HepG2 (cell line): ENCODE measurements around the gene RBP2. TPM values are rescaled to one million over a fixed set of nuclear protein-coding genes. Genes with fewer than 3 reads are reported as not detected.

Experiments
- ATAC-seq: fragments of 200-7000 bp; cut with Tn5 transposase; 3 replicates; pipeline ENCODE4 v1.9.1; 2020; ENCODE audit warnings: mild to moderate bottlenecking, moderate library complexity
- BruUV-seq: library from RNA; stranded (reverse); fragments of 400-500 nt; replicated peaks from 2 replicates; lab custom pipeline; 2021; lab: Mats Ljungman, UMichigan
- CTCF ChIA-PET: fragments of 300-600 bp; formaldehyde crosslinking; extraction: SDS; loops from one replicate; lab custom pipeline; 2021; ENCODE audit warnings: low total read pairs, inconsistent platforms, low intra/inter-chr PET ratio; lab: Yijun Ruan, JAX
- POLR2A ChIA-PET: fragments of 350-600 bp; sonication (Branson Sonifier 250); formaldehyde crosslinking; loops from one replicate; lab custom pipeline; 2020; ENCODE audit warnings: antibody characterized with exemption, inconsistent platforms; lab: Yijun Ruan, JAX
- DNase-seq: peaks from one replicate; pipeline ENCODE4 v3.0.0-alpha.2; 2015; ENCODE audit warnings: low spot score
- FAIRE-seq: peaks from 3 replicates; lab custom pipeline; 2011; peaks lifted over from hg19 to GRCh38; lab: Jason Lieb, UNC
- H2AFZ ChIP-seq: one replicate; pipeline ENCODE4 v1.6.1; 2011; ENCODE audit warnings: low read length, inconsistent platforms
- H3K27ac ChIP-seq: fragments of 300-600 bp; 3 replicates; pipeline ENCODE4 v1.8.0; 2011; ENCODE audit warnings: mixed run types, mild to moderate bottlenecking, mixed read lengths, low read length, inconsistent platforms; ENCODE audit not compliant: insufficient read depth; ENCODE audit errors: extremely low read length
- H3K27me3 ChIP-seq, 2 experiments: fragments of 200-600 bp in 1 of 2; 2 replicates in 1 of 2; 3 replicates in 1 of 2; pipeline versions ENCODE4 v1.6.0 to v1.8.0; 2011; ENCODE audit warnings: low read length in 2 of 2, mild to moderate bottlenecking in 2 of 2, moderate library complexity in 2 of 2, inconsistent platforms in 1 of 2; ENCODE audit not compliant: insufficient read depth in 2 of 2, control insufficient read depth in 1 of 2
- H3K36me3 ChIP-seq, 2 experiments: fragments of 200-600 bp in 1 of 2; replicated peaks in 1 of 2; 2 replicates in 1 of 2; 3 replicates in 1 of 2; pipeline versions ENCODE4 v1.5.1 to v1.8.0; 2011; ENCODE audit warnings: low read length in 2 of 2, inconsistent platforms in 1 of 2; ENCODE audit not compliant: insufficient read depth in 2 of 2, control insufficient read depth in 1 of 2
- H3K4me1 ChIP-seq: 2 replicates; pipeline ENCODE4 v1.5.1; 2012; ENCODE audit warnings: low read length, inconsistent platforms; ENCODE audit not compliant: insufficient read depth
- H3K4me2 ChIP-seq: 2 replicates; pipeline ENCODE4 v1.6.0; 2011; ENCODE audit warnings: low read depth, low read length, inconsistent platforms
- H3K4me3 ChIP-seq, 3 experiments: fragments of 200-600 bp in 1 of 3; sonication (generic), shearing (Covaris generic) in 1 of 3; replicated peaks in 1 of 3; 2 replicates each; pipeline ENCODE4 v1.5.1; 2011 to 2016; ENCODE audit warnings: low read length in 3 of 3, inconsistent platforms in 2 of 3, low read depth in 2 of 3, mild to moderate bottlenecking in 2 of 3, control low read depth in 1 of 3, mixed read lengths in 1 of 3; ENCODE audit not compliant: insufficient read depth in 1 of 3
- H3K79me2 ChIP-seq: one replicate; pipeline ENCODE4 v1.6.1; 2011; ENCODE audit warnings: low read length, inconsistent platforms; ENCODE audit not compliant: insufficient read depth
- H3K9ac ChIP-seq: 2 replicates; pipeline ENCODE4 v1.6.0; 2011; ENCODE audit warnings: mild to moderate bottlenecking, low read depth, low read length, inconsistent platforms; ENCODE audit not compliant: insufficient read depth
- H3K9me3 ChIP-seq: 2 replicates; pipeline ENCODE4 v1.5.1; 2012; ENCODE audit warnings: mild to moderate bottlenecking, low read length
- H4K20me1 ChIP-seq: 2 replicates; pipeline ENCODE4 v1.6.0; 2011; ENCODE audit warnings: inconsistent platforms, mild to moderate bottlenecking, low read length, moderate library complexity; ENCODE audit not compliant: insufficient read depth
- BCLAF1 ChIP-seq: fragments of 450-650 bp; IDR thresholded peaks from 2 replicates; pipeline ENCODE4 v1.6.1; 2017; ENCODE audit warnings: mild to moderate bottlenecking
- CC2D1A ChIP-seq: sonication (generic); formaldehyde crosslinking; IDR thresholded peaks from 2 replicates; pipeline ENCODE4 v1.8.1; 2023; ENCODE audit warnings: mild to moderate bottlenecking, missing genetic modification reagents
- E2F5 ChIP-seq: sonication (generic); formaldehyde crosslinking; conservative IDR thresholded peaks from 2 replicates; pipeline ENCODE4 v1.4.0; 2020; ENCODE audit warnings: missing genetic modification reagents
- JUN ChIP-seq: sonication (generic); formaldehyde crosslinking; IDR thresholded peaks from 2 replicates; pipeline ENCODE4 v1.4.0; 2020; ENCODE audit warnings: mild to moderate bottlenecking, missing genetic modification reagents
- JUNB ChIP-seq: sonication (generic); formaldehyde crosslinking; IDR thresholded peaks from 2 replicates; pipeline ENCODE4 v1.8.0; 2022; ENCODE audit warnings: missing genetic modification reagents, mild to moderate bottlenecking, borderline replicate concordance
- KDM4B ChIP-seq: sonication (generic); formaldehyde crosslinking; IDR thresholded peaks from 2 replicates; pipeline ENCODE4 v1.4.0; 2020; ENCODE audit warnings: missing genetic modification reagents
- KLF11 ChIP-seq: IDR thresholded peaks from 2 replicates; pipeline ENCODE4 v1.6.1; 2016; ENCODE audit warnings: missing compliant biosample characterization
- MEIS1 ChIP-seq: sonication (generic); formaldehyde crosslinking; IDR thresholded peaks from 2 replicates; pipeline ENCODE4 v1.9.0; 2021; ENCODE audit warnings: mild to moderate bottlenecking, missing genetic modification reagents, moderate library complexity, borderline replicate concordance
- NCOR1 ChIP-seq: fragments of 200-600 bp; sonication (generic); IDR thresholded peaks from 2 replicates; pipeline ENCODE4 v1.7.0; 2017; ENCODE audit warnings: antibody characterized with exemption, low read length, borderline replicate concordance
- SMAD1 ChIP-seq: sonication (generic); formaldehyde crosslinking; IDR thresholded peaks from 2 replicates; pipeline ENCODE4 v1.4.0; 2020; ENCODE audit warnings: missing genetic modification reagents, low read depth, mild to moderate bottlenecking, borderline replicate concordance
- SRY ChIP-seq: sonication (generic); formaldehyde crosslinking; IDR thresholded peaks from 2 replicates; pipeline ENCODE4 v1.8.0; 2022; ENCODE audit warnings: mild to moderate bottlenecking, missing genetic modification reagents
- TSC22D2 ChIP-seq: sonication (generic); formaldehyde crosslinking; IDR thresholded peaks from 2 replicates; pipeline ENCODE4 v1.5.1; 2020; ENCODE audit warnings: missing genetic modification reagents, mild to moderate bottlenecking, borderline replicate concordance
- ZNF124 ChIP-seq: sonication (generic); formaldehyde crosslinking; IDR thresholded peaks from 2 replicates; pipeline ENCODE4 v1.4.0; 2020; ENCODE audit warnings: missing genetic modification reagents
- ZNF33A ChIP-seq: sonication (generic); formaldehyde crosslinking; IDR thresholded peaks from 2 replicates; pipeline ENCODE4 v1.5.1; 2020; ENCODE audit warnings: missing genetic modification reagents, mild to moderate bottlenecking, moderate library complexity, borderline replicate concordance
- ZNF569 ChIP-seq: sonication (generic); formaldehyde crosslinking; IDR thresholded peaks from 2 replicates; pipeline ENCODE4 v1.5.0; 2020; ENCODE audit warnings: mild to moderate bottlenecking, missing genetic modification reagents, moderate library complexity, borderline replicate concordance
- ZNF720 ChIP-seq: sonication (generic); formaldehyde crosslinking; IDR thresholded peaks from 2 replicates; pipeline ENCODE4 v1.4.0; 2020; ENCODE audit warnings: missing genetic modification reagents
- ZSCAN20 ChIP-seq: sonication (generic); formaldehyde crosslinking; IDR thresholded peaks from 2 replicates; pipeline ENCODE4 v1.4.0; 2020; ENCODE audit warnings: missing genetic modification reagents, mild to moderate bottlenecking, borderline replicate concordance
- WGBS: methylation state at CpG from one replicate; pipeline ENCODE4 v1.1.6; 2017; ENCODE audit warnings: low lambda C conversion rate; 5-methylcytosine and 5-hydroxymethylcytosine counted together
- in situ Hi-C: cut with HindIII; loops from 2 replicates; pipeline ENCODE4 v1.10.0; 2017; ENCODE audit warnings: low pct_unique_long_range_greater_than_20kb; ENCODE audit not compliant: extremely low pct_ligation_motif_present
- intact Hi-C: fragments of 100-400 bp; cut with micrococcal nuclease; formaldehyde crosslinking; loops from one replicate; pipeline ENCODE4 v1.10.0; 2022; ENCODE audit not compliant: unreplicated experiment
- polyA plus RNA-seq, 8 experiments: library from polyadenylated mRNA; depleted of rRNA in 3 of 8; stranded (reverse) in 7 of 8; unstranded in 1 of 8; fragments of >200 nt; fragmentation: Illumina TruSeq in 4 of 8; extraction: Trizol in 4 of 8; gene quantifications; 2 replicates each; pipeline versions ENCODE4 v1.2.1 to v1.2.3, GENCODE V29; 2011 to 2016; ENCODE audit warnings: low read depth in 4 of 8, missing spikeins in 1 of 8, mixed read lengths in 1 of 8; ENCODE audit not compliant: insufficient read depth in 1 of 8
- total RNA-seq, 5 experiments: library from RNA; depleted of rRNA; stranded (reverse); fragments of >200 nt; fragmentation: Illumina TruSeq; extraction: Trizol; gene quantifications; 2 replicates each; pipeline ENCODE4 v1.2.3, GENCODE V29; 2016; ENCODE audit warnings: low read depth in 1 of 5
- TF ChIP-seq, protein P1 (sequence below): sonication (generic); formaldehyde crosslinking; IDR thresholded peaks from 2 replicates; pipeline ENCODE4 v1.4.0; 2020; ENCODE audit warnings: missing genetic modification reagents

Gene RBP2
- total and polyA plus RNA-seq, 2 of the 13 experiments (the other 11 are each of a cell fraction or from before 2014, with no cell fraction given), result 0.17 to 2.5 TPM

DNA sequence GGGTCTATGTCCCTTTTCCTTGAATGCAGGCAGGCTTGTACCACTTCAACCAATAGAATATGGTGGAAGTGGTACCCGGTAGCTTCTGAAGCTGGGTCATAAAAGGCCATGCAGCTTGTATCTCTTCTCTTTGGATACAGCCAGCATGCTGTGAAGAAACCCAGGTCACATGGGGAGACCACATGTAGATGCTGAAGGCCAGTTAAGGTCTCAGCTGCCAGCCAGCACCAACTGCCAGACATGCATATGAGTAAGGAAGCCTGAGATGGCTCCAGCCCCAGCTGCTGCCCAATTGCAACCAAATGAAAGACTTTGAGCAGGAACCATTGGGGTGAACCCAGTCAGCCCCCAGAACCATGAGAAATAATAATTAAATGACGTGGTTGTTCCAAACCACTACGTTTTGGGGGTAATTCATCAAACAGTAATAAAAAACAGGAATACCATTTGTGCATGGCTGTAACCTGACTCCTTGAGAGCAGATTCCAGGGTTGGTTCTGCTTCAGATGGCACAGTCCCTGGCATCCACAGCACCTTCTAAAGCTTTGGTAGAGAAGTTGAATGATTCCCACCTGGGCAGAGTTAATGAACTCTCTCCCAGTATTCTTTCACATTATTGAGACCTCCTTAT, 3.8 kb downstream of the RBP2 start:
- Histone ChIP-seq H3K4me3 (no peak overlapping the region), H3K9me3 (no peaks in the 10 kb centered on the region), H3K4me1 (peaks cover 19% of the 10 kb centered on the region), H3K9ac (no peak overlapping the region), H3K4me2 (no peak overlapping the region), H3K27ac (no peak overlapping the region), H3K36me3 (no peaks in the 10 kb centered on the region), H4K20me1 (no peaks in the 10 kb centered on the region), H3K79me2 (no peaks in the 10 kb centered on the region), H2AFZ (no peak overlapping the region), H3K27me3 (no peaks in the 10 kb centered on the region)
- 49% methylated on average over 3 of the region's 3 CpGs for WGBS
- no TSS peak for BruUV-seq
- in situ Hi-C loops (no loop called here), intact Hi-C loops (no loop called here)
- FAIRE-seq (no peak), ATAC-seq (no peak), DNase-seq (no peak)
- CTCF ChIA-PET, result no interaction called here
- POLR2A ChIA-PET, result no interaction called here
- TF ChIP-seq NCOR1 (no peak), ZNF124 (CRISPR knock-in tag) (no peak), E2F5 (CRISPR knock-in tag) (no peak), KLF11 (no peak), TSC22D2 (CRISPR knock-in tag) (no peak), JUNB (CRISPR knock-in tag) (no peak), SRY (CRISPR knock-in tag) (no peak), KDM4B (CRISPR knock-in tag) (no peak), SMAD1 (no peak), ZNF720 (CRISPR knock-in tag) (no peak), CC2D1A (CRISPR knock-in tag) (no peak), JUN (no peak), ZNF569 (CRISPR knock-in tag) (no peak), MEIS1 (CRISPR knock-in tag) (no peak), ZNF33A (CRISPR knock-in tag) (no peak), ZSCAN20 (CRISPR knock-in tag) (no peak), BCLAF1 (no peak)
- TF ChIP-seq, protein P1, sequence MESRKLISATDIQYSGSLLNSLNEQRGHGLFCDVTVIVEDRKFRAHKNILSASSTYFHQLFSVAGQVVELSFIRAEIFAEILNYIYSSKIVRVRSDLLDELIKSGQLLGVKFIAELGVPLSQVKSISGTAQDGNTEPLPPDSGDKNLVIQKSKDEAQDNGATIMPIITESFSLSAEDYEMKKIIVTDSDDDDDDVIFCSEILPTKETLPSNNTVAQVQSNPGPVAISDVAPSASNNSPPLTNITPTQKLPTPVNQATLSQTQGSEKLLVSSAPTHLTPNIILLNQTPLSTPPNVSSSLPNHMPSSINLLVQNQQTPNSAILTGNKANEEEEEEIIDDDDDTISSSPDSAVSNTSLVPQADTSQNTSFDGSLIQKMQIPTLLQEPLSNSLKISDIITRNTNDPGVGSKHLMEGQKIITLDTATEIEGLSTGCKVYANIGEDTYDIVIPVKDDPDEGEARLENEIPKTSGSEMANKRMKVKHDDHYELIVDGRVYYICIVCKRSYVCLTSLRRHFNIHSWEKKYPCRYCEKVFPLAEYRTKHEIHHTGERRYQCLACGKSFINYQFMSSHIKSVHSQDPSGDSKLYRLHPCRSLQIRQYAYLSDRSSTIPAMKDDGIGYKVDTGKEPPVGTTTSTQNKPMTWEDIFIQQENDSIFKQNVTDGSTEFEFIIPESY (CRISPR knock-in tag), result no peak
